B cell (primary cell): Measurements from ENCODE around the gene NELFA. TPM values are rescaled to one million over a fixed set of nuclear protein-coding genes. Genes with fewer than 3 reads are reported as not detected.
"Not testable (repeated sequence)": the region's sequence is repeated elsewhere in the genome, so short reads cannot be mapped to it uniquely, and the experiment has no call there.

ENCODE experiments used
- ATAC-seq: fragments of 200-7000 bp; cut with Tn5 transposase; one replicate; pipeline ENCODE4 v1.10.0; 2021; ENCODE audit warnings: low read depth, mild to moderate bottlenecking, moderate number of reproducible peaks, moderate library complexity
- CTCF ChIA-PET: fragments of 350-600 bp; sonication (Branson Sonifier 250); formaldehyde crosslinking; loops from one replicate; lab custom pipeline; 2021; ENCODE audit warnings: antibody characterized with exemption, inconsistent platforms; lab: Charles Lee
- POLR2A ChIA-PET: fragments of 350-600 bp; sonication (Branson Sonifier 250); formaldehyde crosslinking; loops from one replicate; lab custom pipeline; 2021; ENCODE audit warnings: antibody characterized with exemption; lab: Charles Lee
- DNase-seq: peaks from one replicate; pipeline ENCODE4 v3.0.0; 2013
- H2AFZ ChIP-seq: 2 replicates; pipeline ENCODE4 v1.6.1; 2012; ENCODE audit warnings: mild to moderate bottlenecking, low read depth, low read length; ENCODE audit not compliant: insufficient read depth, poor library complexity, severe bottlenecking
- H3K27ac ChIP-seq, 2 donors: 1 replicate in 1 of 2; 2 replicates in 1 of 2; pipeline ENCODE4 v1.5.1; 2012 to 2013; ENCODE audit warnings: low read length in 2 of 2, mild to moderate bottlenecking in 2 of 2, moderate library complexity in 1 of 2
- H3K27me3 ChIP-seq, 4 experiments: fragments of 200-600 bp in 1 of 4; sonication (generic) in 1 of 4; replicated peaks in 1 of 4; 1 replicate in 2 of 4; 2 replicates in 2 of 4; pipeline versions ENCODE4 v1.6.1 to v1.7.0; 2013 to 2016; ENCODE audit warnings: low read length in 3 of 4, mild to moderate bottlenecking in 2 of 4, mixed read lengths in 1 of 4, moderate library complexity in 1 of 4; ENCODE audit not compliant: insufficient read depth in 4 of 4, control insufficient read depth in 3 of 4; ENCODE audit errors: control extremely low read depth in 1 of 4
- H3K36me3 ChIP-seq, 2 experiments: replicated peaks in 1 of 2; 1 replicate in 1 of 2; 2 replicates in 1 of 2; pipeline versions ENCODE4 v1.6.1 to v1.7.1; 2013; ENCODE audit warnings: low read length in 1 of 2; ENCODE audit not compliant: insufficient read depth in 2 of 2, control insufficient read depth in 1 of 2; ENCODE audit errors: control extremely low read depth in 1 of 2, extremely low read depth in 1 of 2
- H3K4me1 ChIP-seq, 2 donors: fragments of 200-600 bp in 1 of 2; sonication (generic) in 1 of 2; 1 replicate in 1 of 2; 2 replicates in 1 of 2; pipeline versions ENCODE4 v1.5.1 to v1.6.1; 2013 to 2017; ENCODE audit warnings: low read length in 2 of 2; ENCODE audit not compliant: control insufficient read depth in 2 of 2, insufficient read depth in 2 of 2
- H3K4me2 ChIP-seq: replicated peaks from 2 replicates; pipeline ENCODE3; 2012; ENCODE audit warnings: mild to moderate bottlenecking, low read depth, low read length; ENCODE audit not compliant: poor library complexity, severe bottlenecking
- H3K4me3 ChIP-seq, 5 experiments: fragments of 200-600 bp in 1 of 5; sonication (generic) in 1 of 5; 1 replicate in 3 of 5; 2 replicates in 2 of 5; pipeline versions ENCODE4 v1.5.1 to v1.7.0; 2011 to 2016; ENCODE audit warnings: low read length in 4 of 5, mild to moderate bottlenecking in 4 of 5, low read depth in 2 of 5, control low read depth in 1 of 5, moderate library complexity in 1 of 5; ENCODE audit not compliant: insufficient read depth in 1 of 5; ENCODE audit errors: control extremely low read depth in 1 of 5, extremely low read depth in 1 of 5
- H3K79me2 ChIP-seq: fragments of 200-600 bp; sonication (generic); one replicate; pipeline ENCODE4 v1.6.0; 2016; ENCODE audit warnings: low read length; ENCODE audit not compliant: control insufficient read depth, insufficient read depth
- H3K9ac ChIP-seq: fragments of 200-600 bp; sonication (generic); 2 replicates; pipeline ENCODE4 v1.6.1; 2017; ENCODE audit warnings: mild to moderate bottlenecking, low read length, moderate library complexity
- H3K9me3 ChIP-seq, 3 donors: one replicate each; pipeline versions ENCODE4 v1.6.1 to v1.7.1; 2013; ENCODE audit warnings: low read length in 2 of 3; ENCODE audit not compliant: control insufficient read depth in 2 of 3, insufficient read depth in 1 of 3; ENCODE audit errors: control extremely low read depth in 1 of 3
- H4K20me1 ChIP-seq: 2 replicates; pipeline ENCODE4 v1.6.0; 2012; ENCODE audit warnings: mild to moderate bottlenecking, low read length; ENCODE audit not compliant: insufficient read depth, control insufficient read depth, poor library complexity, severe bottlenecking
- H3K27ac Mint-ChIP-seq: one replicate; pipeline ENCODE4 v1.8.0; 2021; ENCODE audit warnings: mixed read lengths
- H3K27me3 Mint-ChIP-seq: one replicate; pipeline ENCODE4 v1.8.0; 2021; ENCODE audit warnings: mixed read lengths
- H3K4me1 Mint-ChIP-seq: one replicate; pipeline ENCODE4 v1.8.0; 2021; ENCODE audit warnings: mixed read lengths
- H3K4me3 Mint-ChIP-seq: one replicate; pipeline ENCODE4 v1.8.0; 2021; ENCODE audit warnings: mixed read lengths
- H3K9me3 Mint-ChIP-seq: one replicate; pipeline ENCODE4 v1.8.0; 2022; ENCODE audit warnings: mixed read lengths; ENCODE audit not compliant: insufficient read depth
- EZH2 ChIP-seq: IDR thresholded peaks from 2 replicates; pipeline ENCODE4 v1.6.1; 2012; ENCODE audit warnings: borderline replicate concordance, low read depth, mild to moderate bottlenecking, moderate library complexity, low read length; ENCODE audit not compliant: insufficient read depth, poor library complexity, severe bottlenecking
- WGBS: methylation state at CpG from one replicate; pipeline ENCODE4 v1.1.5; 2013; ENCODE audit warnings: missing lambda C conversion rate; ENCODE audit not compliant: insufficient coverage; 5-methylcytosine and 5-hydroxymethylcytosine counted together
- intact Hi-C: fragments of 100-400 bp; cut with micrococcal nuclease; formaldehyde crosslinking; loops from one replicate; pipeline ENCODE4 v1.10.0; 2022
- polyA plus RNA-seq: library from polyadenylated mRNA; depleted of rRNA; stranded (reverse); fragments of >200 nt; gene quantifications from 2 replicates; pipeline ENCODE4 v1.2.3, GENCODE V29; 2012
- total RNA-seq, 2 donors: library from RNA; stranded (reverse); fragments of 120-200 nt in 1 of 2; gene quantifications; 1 replicate in 1 of 2; 2 replicates in 1 of 2; pipeline versions ENCODE4 v1.2.3 to v1.2.4, GENCODE V29; 2013 to 2022
- TF ChIP-seq, protein P1 (sequence below): fragments of 200-600 bp; IDR thresholded peaks from one replicate; pipeline ENCODE4 v1.8.0; 2022; ENCODE audit warnings: antibody characterized with exemption, mild to moderate bottlenecking

Gene NELFA
- total and polyA plus RNA-seq, 2 donors (not counting 1 experiment from before 2014, with no cell fraction given) = 42.8 to 60.7 TPM

DNA sequence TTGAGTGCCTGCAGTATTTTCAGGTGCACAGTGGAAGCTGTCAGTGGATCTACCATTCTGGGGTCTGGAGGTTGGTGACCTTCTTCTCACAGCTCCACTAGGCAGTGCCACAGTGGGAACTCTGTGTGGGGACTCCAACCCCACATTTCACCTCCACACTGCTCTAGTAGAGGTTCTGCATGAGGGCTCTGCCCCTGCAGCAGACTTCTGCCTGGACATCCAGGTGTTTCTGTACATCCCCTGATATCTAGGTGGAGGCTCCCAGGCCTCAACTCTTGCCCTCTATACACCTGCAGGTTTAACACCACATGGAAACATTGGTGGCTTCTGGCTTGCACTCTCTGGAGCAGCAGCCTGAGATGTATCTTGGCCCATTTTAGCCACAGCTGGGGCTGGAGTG, 17.0 kb upstream of the NELFA start:
- intact Hi-C loops = no loop called here
- Mint-ChIP-seq H3K9me3 (peaks cover 7% of the 10 kb centered on the region), H3K4me3 (no peak overlapping the region), H3K27ac (no peak overlapping the region), H3K27me3 (peaks cover 67% of the 10 kb centered on the region), H3K4me1 (no peaks in the 10 kb centered on the region)
- peaks cover 0 to 13% (median 5%) of the 10 kb centered on the region in 3 donors for H3K9me3 ChIP-seq
- no peaks in the 10 kb centered on the region for H3K4me1 ChIP-seq
- H3K36me3 ChIP-seq = no peaks in the 10 kb centered on the region
- no peak overlapping the region for H3K4me3 ChIP-seq
- no peak for DNase-seq
- ChIA-PET CTCF (no interaction called here), POLR2A (no interaction called here)
- H3K27me3 ChIP-seq = peaks cover 0 to 20% (median 8%) of the 10 kb centered on the region in 4 experiments
- H3K79me2 ChIP-seq = no peaks in the 10 kb centered on the region
- H4K20me1 ChIP-seq = no peaks in the 10 kb centered on the region
- H2AFZ ChIP-seq = no peak overlapping the region
- TF ChIP-seq EZH2 = no peak
- TF ChIP-seq, protein P1, sequence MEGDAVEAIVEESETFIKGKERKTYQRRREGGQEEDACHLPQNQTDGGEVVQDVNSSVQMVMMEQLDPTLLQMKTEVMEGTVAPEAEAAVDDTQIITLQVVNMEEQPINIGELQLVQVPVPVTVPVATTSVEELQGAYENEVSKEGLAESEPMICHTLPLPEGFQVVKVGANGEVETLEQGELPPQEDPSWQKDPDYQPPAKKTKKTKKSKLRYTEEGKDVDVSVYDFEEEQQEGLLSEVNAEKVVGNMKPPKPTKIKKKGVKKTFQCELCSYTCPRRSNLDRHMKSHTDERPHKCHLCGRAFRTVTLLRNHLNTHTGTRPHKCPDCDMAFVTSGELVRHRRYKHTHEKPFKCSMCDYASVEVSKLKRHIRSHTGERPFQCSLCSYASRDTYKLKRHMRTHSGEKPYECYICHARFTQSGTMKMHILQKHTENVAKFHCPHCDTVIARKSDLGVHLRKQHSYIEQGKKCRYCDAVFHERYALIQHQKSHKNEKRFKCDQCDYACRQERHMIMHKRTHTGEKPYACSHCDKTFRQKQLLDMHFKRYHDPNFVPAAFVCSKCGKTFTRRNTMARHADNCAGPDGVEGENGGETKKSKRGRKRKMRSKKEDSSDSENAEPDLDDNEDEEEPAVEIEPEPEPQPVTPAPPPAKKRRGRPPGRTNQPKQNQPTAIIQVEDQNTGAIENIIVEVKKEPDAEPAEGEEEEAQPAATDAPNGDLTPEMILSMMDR = no peak
- ATAC-seq = no peak
- no peak overlapping the region for H3K27ac ChIP-seq
- H3K4me2 ChIP-seq = no peak overlapping the region
- H3K9ac ChIP-seq = no peak overlapping the region

DNA sequence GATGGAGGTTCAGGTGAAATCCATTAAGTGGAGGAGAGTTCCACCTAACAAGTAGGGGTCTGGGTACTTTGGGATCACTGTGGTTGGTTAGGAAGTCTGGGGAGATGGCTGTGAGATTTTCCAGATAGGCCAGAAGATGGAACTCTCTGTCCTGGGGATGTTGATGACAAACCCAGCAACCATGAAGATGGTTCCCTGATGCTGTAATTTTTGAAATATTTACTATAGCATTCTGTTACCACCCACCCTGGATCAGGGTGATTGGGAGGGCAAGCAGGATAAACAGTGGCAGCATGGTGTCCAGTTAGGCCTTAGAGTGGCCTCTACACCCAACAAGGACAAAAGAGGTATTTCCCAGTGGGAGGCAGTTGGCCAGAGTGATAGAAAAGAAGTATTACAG, 15.9 kb upstream of the NELFA start:
- Histone ChIP-seq H3K9ac (no peak overlapping the region), H3K4me2 (no peak overlapping the region), H2AFZ (no peak overlapping the region), H3K4me1 (no peaks in the 10 kb centered on the region), H4K20me1 (no peaks in the 10 kb centered on the region), H3K79me2 (no peaks in the 10 kb centered on the region), H3K4me3 (no peak overlapping the region), H3K9me3 (peaks cover 0 to 13% (median 5%) of the 10 kb centered on the region in 3 donors), H3K27me3 (peaks cover 0 to 21% (median 8%) of the 10 kb centered on the region in 4 experiments), H3K36me3 (no peaks in the 10 kb centered on the region), H3K27ac (no peak overlapping the region)
- ChIA-PET CTCF (no interaction called here), POLR2A (no interaction called here)
- H3K27ac Mint-ChIP-seq = no peak overlapping the region
- intact Hi-C loops = no loop called here
- no peak for ATAC-seq
- TF ChIP-seq, protein P1 = no peak
- peaks cover 65% of the 10 kb centered on the region for H3K27me3 Mint-ChIP-seq
- H3K4me3 Mint-ChIP-seq = no peak overlapping the region
- peaks cover 7% of the 10 kb centered on the region for H3K9me3 Mint-ChIP-seq
- no peak for DNase-seq
- H3K4me1 Mint-ChIP-seq = no peaks in the 10 kb centered on the region

DNA sequence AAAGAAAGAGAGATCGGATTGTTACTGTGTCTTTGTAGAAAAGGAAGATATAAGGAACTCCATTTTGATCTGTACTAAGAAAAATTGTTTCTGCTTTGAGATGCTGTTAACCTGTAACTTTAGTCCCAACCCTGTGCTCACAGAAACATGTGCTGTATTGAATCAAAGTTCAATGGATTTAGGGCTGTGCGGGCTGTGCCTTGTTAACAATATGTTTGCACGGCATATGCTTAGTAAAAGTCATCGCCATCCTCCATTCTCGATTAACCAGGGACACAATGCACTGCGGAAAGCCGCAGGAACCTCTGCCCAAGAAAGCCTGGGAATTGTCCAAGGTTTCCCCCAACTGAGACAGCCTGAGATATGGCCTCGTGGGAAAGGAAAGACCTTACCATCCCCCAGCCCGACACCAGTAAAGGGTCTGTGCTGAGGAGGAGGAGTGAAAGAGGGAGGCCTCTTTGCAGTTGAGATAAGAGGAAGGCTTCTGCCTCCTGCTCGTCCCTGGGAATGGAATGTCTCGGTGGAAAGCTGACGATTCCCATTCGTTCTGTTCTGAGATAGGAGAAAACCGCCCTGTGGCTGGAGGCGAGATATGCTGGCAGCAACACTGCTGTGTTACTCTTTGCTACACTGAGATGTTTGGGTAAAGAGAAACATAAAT, 12.7 kb upstream of the NELFA start:
- POLR2A ChIA-PET, H3K9me3 Mint-ChIP-seq, ATAC-seq, H3K27ac Mint-ChIP-seq, H3K79me2 ChIP-seq, H3K4me1 Mint-ChIP-seq, H3K27ac ChIP-seq, CTCF ChIA-PET, DNase-seq, H3K4me3 Mint-ChIP-seq, H3K4me1 ChIP-seq, H4K20me1 ChIP-seq, H2AFZ ChIP-seq, H3K4me3 ChIP-seq, H3K9ac ChIP-seq, H3K36me3 ChIP-seq, H3K4me2 ChIP-seq, intact Hi-C loops: not testable (repeated sequence)
- peaks cover 0 to 28% (median 14%) of the 10 kb centered on the region in 4 experiments for H3K27me3 ChIP-seq
- H3K9me3 ChIP-seq = peaks cover 0 to 17% (median 5%) of the 10 kb centered on the region in 3 donors
- 23% methylated on average over 12 of the region's 15 CpGs for WGBS
- peaks cover 55% of the 10 kb centered on the region for H3K27me3 Mint-ChIP-seq
